NCI-H187 treated with DMSO at 0.1 percent for 48 hours (cell line): ENCODE measurements around the gene PGA3.
"Not testable (repeated sequence)": the region's sequence is repeated elsewhere in the genome, so short reads cannot be mapped to it uniquely, and the experiment has no call there.

Experiments
- DNase-seq: peaks from one replicate; lab custom pipeline; 2025; lab: John Stamatoyannopoulos, UW

PGA3 gene

DNA sequence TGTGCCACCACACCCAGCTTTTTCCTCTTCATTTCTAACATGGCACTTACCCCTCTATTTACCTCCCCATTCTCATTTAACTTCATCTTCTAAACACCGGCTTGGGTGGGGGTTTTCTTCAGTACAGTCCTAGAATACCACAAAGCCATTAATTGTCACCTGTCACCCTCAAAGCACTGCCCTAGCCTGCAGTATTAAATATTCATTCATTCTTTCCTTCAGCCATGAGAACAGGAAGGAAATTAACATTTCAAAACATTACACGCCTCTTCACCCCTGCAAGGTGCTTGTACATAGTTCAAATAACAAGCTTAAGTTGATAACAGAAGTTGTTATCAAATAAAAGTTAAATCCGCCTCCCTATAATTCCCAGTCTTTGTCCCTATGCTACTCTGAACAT lies 31.4 kb upstream of the PGA3 start:
- no peak for DNase-seq

- DNase-seq, result no peak
These were observed 31.0 kb upstream of the PGA3 start for GRCh38 chr11:61172356-61172755.

GRCh38 chr11:61172888-61173287 lies 30.4 kb upstream of the PGA3 start:
- no peak for DNase-seq

DNA sequence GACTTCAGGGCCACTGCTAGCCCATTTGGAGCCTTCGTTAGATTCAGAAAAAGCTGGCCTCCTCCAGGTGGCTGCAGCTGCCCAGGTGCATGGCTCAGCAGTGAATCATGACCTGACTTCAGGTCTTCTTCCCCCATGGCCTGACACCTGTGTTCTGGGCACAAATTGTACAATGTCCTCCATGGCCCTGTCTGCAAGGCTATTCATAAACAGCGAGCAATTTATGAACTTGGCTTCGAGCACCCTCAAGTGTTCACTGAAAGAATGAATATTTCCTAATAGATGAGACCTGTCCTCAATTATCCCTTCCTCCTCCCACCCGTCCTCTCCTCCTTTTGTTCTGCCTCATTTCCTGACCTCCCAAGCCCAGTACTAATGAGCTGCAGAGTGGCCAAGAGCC lies 29.9 kb upstream of the PGA3 start:
- no peak for DNase-seq

- DNase-seq, result no peak
These were observed 29.0 kb upstream of the PGA3 start for GRCh38 chr11:61174273-61174672.

GRCh38 chr11:61174949-61175348 lies 28.4 kb upstream of the PGA3 start:
- no peak for DNase-seq

- no peak for DNase-seq
These were observed 26.9 kb upstream of the PGA3 start for GRCh38 chr11:61176446-61176845.

GRCh38 chr11:61180205-61180604 lies 23.1 kb upstream of the PGA3 start:
- not testable (repeated sequence) for DNase-seq

DNA sequence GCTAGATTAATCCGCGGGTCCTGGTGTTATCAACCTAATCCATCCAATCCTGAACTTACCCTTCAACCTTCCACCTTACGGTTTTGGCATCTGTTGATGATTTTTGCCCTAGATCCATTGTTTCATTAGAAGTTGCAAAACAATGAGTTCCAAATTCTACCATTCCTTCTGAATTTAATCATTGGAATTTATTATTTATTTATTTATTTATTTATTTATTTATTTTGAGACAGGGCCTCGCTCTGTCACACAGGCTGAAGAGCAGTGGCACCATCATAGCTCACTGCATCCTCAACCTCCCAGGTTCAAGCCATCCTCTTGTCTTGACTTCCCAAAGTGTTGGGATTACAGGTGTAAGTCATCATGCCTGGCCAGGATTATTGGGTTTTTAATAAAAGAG lies 21.8 kb upstream of the PGA3 start:
- DNase-seq, result no peak

GRCh38 chr11:61183645-61184044 lies 19.7 kb upstream of the PGA3 start:
- no peak for DNase-seq

GRCh38 chr11:61186504-61186903 lies 16.8 kb upstream of the PGA3 start:
- DNase-seq, result no peak

DNA sequence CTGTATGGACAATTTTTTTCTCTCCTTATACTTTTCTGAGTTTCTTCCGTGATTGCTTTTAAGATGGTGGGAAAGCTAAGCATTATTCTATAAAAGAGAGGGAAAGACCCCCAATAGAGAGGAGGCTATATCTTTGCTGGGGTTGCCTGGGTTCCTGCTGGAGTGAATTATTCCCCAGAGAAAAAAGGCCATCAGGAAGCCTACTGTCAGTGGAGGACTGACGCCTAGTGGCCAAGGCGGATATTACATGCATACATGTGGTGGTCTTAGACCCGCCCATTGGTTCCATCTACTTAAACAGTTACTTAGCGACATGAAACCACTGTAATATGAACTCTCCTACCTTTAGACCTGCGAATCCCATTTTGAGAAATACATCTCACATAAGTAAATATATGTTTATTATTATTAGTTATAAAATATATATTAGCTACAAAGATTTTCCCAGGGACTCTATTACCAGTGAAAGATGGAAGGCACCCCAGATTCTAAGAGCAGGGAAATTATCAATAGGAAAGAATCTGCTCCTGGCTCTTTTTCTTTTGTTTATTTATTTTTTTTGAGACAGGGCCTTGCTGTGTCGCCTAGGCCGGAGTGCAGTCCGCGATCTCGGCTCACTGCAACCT lies 15.7 kb upstream of the PGA3 start:
- peak; percentile 60 for DNase-seq

- no peak for DNase-seq
These were observed 13.4 kb upstream of the PGA3 start for GRCh38 chr11:61189933-61190332.

GRCh38 chr11:61193596-61193995 lies 9.7 kb upstream of the PGA3 start:
- DNase-seq, result no peak

GRCh38 chr11:61194169-61194671 lies 9.1 kb upstream of the PGA3 start:
- no peak for DNase-seq

GRCh38 chr11:61194981-61195695 lies 8.2 kb upstream of the PGA3 start:
- no peak for DNase-seq

GRCh38 chr11:61195719-61196118 lies 7.6 kb upstream of the PGA3 start:
- no peak for DNase-seq

GRCh38 chr11:61198361-61198760 lies 5.0 kb upstream of the PGA3 start:
- no peak for DNase-seq

DNA sequence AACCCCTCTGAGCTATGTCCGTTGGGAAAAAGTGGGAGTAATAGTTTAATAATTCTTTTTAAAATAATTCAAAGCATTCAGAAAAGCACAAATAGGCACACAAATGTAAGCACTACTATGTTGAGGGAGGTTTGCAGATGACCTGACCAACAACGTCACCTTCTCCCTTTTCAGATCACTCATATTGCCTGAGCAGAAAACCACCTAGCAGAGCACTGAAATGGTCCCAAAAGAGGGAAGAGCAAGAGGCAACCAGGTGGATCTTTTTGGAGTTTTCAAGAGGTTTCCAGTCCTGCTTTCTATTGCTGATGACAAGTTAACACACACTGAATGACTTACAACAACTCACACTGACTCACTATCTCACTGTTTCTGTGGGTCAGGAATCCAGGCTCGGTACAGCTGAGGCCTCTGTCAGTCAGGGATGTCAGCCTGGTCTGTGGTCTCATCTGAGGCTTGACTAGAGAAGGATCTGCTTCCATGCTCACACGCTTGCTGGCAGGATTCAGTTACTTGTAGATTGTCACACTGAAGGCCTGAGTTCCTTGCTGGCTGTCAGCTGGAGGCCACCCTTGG lies 4.3 kb upstream of the PGA3 start:
- DNase-seq, result no peak

- DNase-seq, result no peak
These were observed 1.8 kb upstream of the PGA3 start for GRCh38 chr11:61201476-61201875.

DNA sequence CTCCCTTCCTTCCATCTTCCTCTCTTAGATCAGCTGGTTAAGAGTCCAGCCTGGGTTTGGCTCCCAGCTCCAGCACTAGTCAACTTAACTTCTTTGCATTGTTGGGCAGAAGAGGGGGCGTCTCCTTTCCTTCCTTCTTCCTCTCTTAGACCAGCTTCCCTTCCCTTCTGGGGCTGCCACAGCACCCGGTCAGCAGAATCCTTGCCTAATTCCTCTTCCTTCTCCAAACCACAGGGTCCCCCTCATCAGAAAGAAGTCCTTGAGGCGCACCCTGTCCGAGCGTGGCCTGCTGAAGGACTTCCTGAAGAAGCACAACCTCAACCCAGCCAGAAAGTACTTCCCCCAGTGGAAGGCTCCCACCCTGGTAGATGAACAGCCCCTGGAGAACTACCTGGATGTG lies 558 bp downstream of the PGA3 start:
- DNase-seq, result not testable (repeated sequence)

GRCh38 chr11:61204502-61205059 lies 1.3 kb downstream of the PGA3 start:
- not testable (repeated sequence) for DNase-seq
